ENCODE results near the gene NLRC5.
A peak's percentile ranks its signal among the peaks of the same experiment; 100 is the strongest.

NLRC5 gene

GRCh38 chr16:57036315-57036714, 47.0 kb downstream of the NLRC5 start:
- peaks cover 17% of the 10 kb centered on the region for H3K4me1 Mint-ChIP-seq
- H3K9me3 Mint-ChIP-seq = peaks cover 8% of the 10 kb centered on the region
- no peak overlapping the region for H3K4me3 Mint-ChIP-seq
- peaks cover 24% of the 10 kb centered on the region for H3K27me3 Mint-ChIP-seq (ENCODE audit: low read depth)
- H3K27ac Mint-ChIP-seq = no peak overlapping the region
- H3K36me3 Mint-ChIP-seq (ENCODE audit: low read depth) = peaks cover 4% of the 10 kb centered on the region
- no peak for TF ChIP-seq CTCF (IDR thresholded peaks at IDR 0.05; ENCODE audit: unreplicated experiment in 3 of 3)

- no peak overlapping the region for H3K4me3 Mint-ChIP-seq
- peaks cover 18% of the 10 kb centered on the region for H3K27me3 Mint-ChIP-seq (ENCODE audit: low read depth)
- H3K36me3 Mint-ChIP-seq (ENCODE audit: low read depth) = peaks cover 4% of the 10 kb centered on the region
- TF ChIP-seq CTCF (IDR thresholded peaks at IDR 0.05; ENCODE audit: unreplicated experiment in 3 of 3) = no peak
- peaks cover 20% of the 10 kb centered on the region for H3K4me1 Mint-ChIP-seq
- H3K9me3 Mint-ChIP-seq = peaks cover 8% of the 10 kb centered on the region
- no peak overlapping the region for H3K27ac Mint-ChIP-seq
Observed at GRCh38 chr16:57036945-57037344, 47.6 kb downstream of the NLRC5 start.

- Mint-ChIP-seq H3K27me3 (ENCODE audit: low read depth) (peaks cover 14% of the 10 kb centered on the region), H3K4me3 (no peak overlapping the region), H3K9me3 (peaks cover 8% of the 10 kb centered on the region), H3K36me3 (ENCODE audit: low read depth) (peaks cover 4% of the 10 kb centered on the region), H3K27ac (peak overlapping the region; percentile 21 to 42 (median 40)), H3K4me1 (peaks cover 23% of the 10 kb centered on the region)
- TF ChIP-seq CTCF (IDR thresholded peaks at IDR 0.05; ENCODE audit: unreplicated experiment in 3 of 3) = no peak
Observed at GRCh38 chr16:57038166-57038565, 48.8 kb downstream of the NLRC5 start.

- Mint-ChIP-seq H3K27ac (peak overlapping the region; percentile 86 to 95 (median 90)), H3K4me1 (peaks cover 23% of the 10 kb centered on the region), H3K9me3 (peaks cover 8% of the 10 kb centered on the region), H3K4me3 (no peak overlapping the region), H3K27me3 (ENCODE audit: low read depth) (peaks cover 9% of the 10 kb centered on the region), H3K36me3 (ENCODE audit: low read depth) (peaks cover 4% of the 10 kb centered on the region)
- no peak for TF ChIP-seq CTCF (IDR thresholded peaks at IDR 0.05; ENCODE audit: unreplicated experiment in 3 of 3)
Observed at GRCh38 chr16:57039148-57039812, 49.9 kb downstream of the NLRC5 start.

GRCh38 chr16:57041182-57042156, 52.1 kb downstream of the NLRC5 start:
- Mint-ChIP-seq H3K4me3 (no peak overlapping the region), H3K4me1 (peaks cover 31% of the 10 kb centered on the region), H3K9me3 (peaks cover 8% of the 10 kb centered on the region), H3K27me3 (ENCODE audit: low read depth) (peaks cover 6% of the 10 kb centered on the region), H3K36me3 (ENCODE audit: low read depth) (peaks cover 4% of the 10 kb centered on the region), H3K27ac (peak overlapping the region in 1 of 3 experiments; percentile 30)
- TF ChIP-seq CTCF (IDR thresholded peaks at IDR 0.05; ENCODE audit: unreplicated experiment in 3 of 3) = no peak
